HEK293 (cell line): ENCODE measurements around the gene GPM6B.
A peak's percentile ranks its signal among the peaks of the same experiment; 100 is the strongest.

Experiments
- GLIS2 ChIP-seq: fragments of 450-650 bp; formaldehyde crosslinking; IDR thresholded peaks from 2 replicates; pipeline ENCODE4 v1.5.1; 2016; ENCODE audit warnings: missing biosample characterization, missing genetic modification characterization
- KLF17 ChIP-seq: fragments of 450-650 bp; formaldehyde crosslinking; IDR thresholded peaks from 2 replicates; pipeline ENCODE4 v1.5.1; 2016; ENCODE audit warnings: missing biosample characterization, missing genetic modification characterization
- KLF8 ChIP-seq: fragments of 450-650 bp; formaldehyde crosslinking; IDR thresholded peaks from 2 replicates; pipeline ENCODE4 v1.5.1; 2016; ENCODE audit warnings: missing biosample characterization, missing genetic modification characterization
- PRDM2 ChIP-seq: fragments of 450-650 bp; formaldehyde crosslinking; IDR thresholded peaks from 2 replicates; pipeline ENCODE4 v1.5.1; 2016; ENCODE audit warnings: missing biosample characterization, missing genetic modification characterization, borderline replicate concordance
- PRDM4 ChIP-seq: fragments of 450-650 bp; formaldehyde crosslinking; IDR thresholded peaks from 2 replicates; pipeline ENCODE4 v1.5.1; 2017; ENCODE audit warnings: missing biosample characterization, missing genetic modification characterization
- REPIN1 ChIP-seq: fragments of 450-650 bp; formaldehyde crosslinking; IDR thresholded peaks from 2 replicates; pipeline ENCODE4 v1.5.1; 2017; ENCODE audit warnings: missing biosample characterization, missing genetic modification characterization, low read depth
- SCRT1 ChIP-seq: fragments of 450-650 bp; formaldehyde crosslinking; IDR thresholded peaks from 2 replicates; pipeline ENCODE4 v1.5.1; 2016; ENCODE audit warnings: missing biosample characterization, missing genetic modification characterization, borderline replicate concordance
- TRIM28 ChIP-seq: IDR thresholded peaks from 2 replicates; pipeline ENCODE4 v1.6.1; 2011; ENCODE audit warnings: low read length, control low read depth, borderline replicate concordance
- TSHZ1 ChIP-seq: fragments of 450-650 bp; formaldehyde crosslinking; IDR thresholded peaks from 2 replicates; pipeline ENCODE4 v1.5.1; 2016; ENCODE audit warnings: missing biosample characterization, missing genetic modification characterization, borderline replicate concordance
- ZBTB11 ChIP-seq: fragments of 450-650 bp; formaldehyde crosslinking; conservative IDR thresholded peaks from 2 replicates; pipeline ENCODE4 v1.5.1; 2016; ENCODE audit warnings: low read depth, missing biosample characterization, missing genetic modification characterization
- ZBTB7A ChIP-seq: fragments of 450-650 bp; formaldehyde crosslinking; IDR thresholded peaks from 2 replicates; pipeline ENCODE4 v1.5.1; 2016; ENCODE audit warnings: low read depth, missing biosample characterization, missing genetic modification characterization
- ZFP3 ChIP-seq: fragments of 450-650 bp; formaldehyde crosslinking; IDR thresholded peaks from 2 replicates; pipeline ENCODE4 v1.5.1; 2016; ENCODE audit warnings: low read depth, missing biosample characterization, missing genetic modification characterization
- ZFP37 ChIP-seq: fragments of 450-650 bp; formaldehyde crosslinking; IDR thresholded peaks from 2 replicates; pipeline ENCODE4 v1.5.1; 2016; ENCODE audit warnings: missing biosample characterization, missing genetic modification characterization
- ZNF280C ChIP-seq: fragments of 450-650 bp; formaldehyde crosslinking; IDR thresholded peaks from 2 replicates; pipeline ENCODE4 v1.5.1; 2016; ENCODE audit warnings: missing biosample characterization, missing genetic modification characterization
- ZNF544 ChIP-seq: fragments of 450-650 bp; formaldehyde crosslinking; IDR thresholded peaks from 2 replicates; pipeline ENCODE4 v1.5.0; 2017; ENCODE audit warnings: missing biosample characterization, missing genetic modification characterization
- ZNF549 ChIP-seq: fragments of 450-650 bp; IDR thresholded peaks from 2 replicates; pipeline ENCODE4 v1.5.1; 2018; ENCODE audit warnings: missing biosample characterization, missing genetic modification characterization, mild to moderate bottlenecking, inconsistent platforms, moderate library complexity
- ZNF561 ChIP-seq: fragments of 450-650 bp; IDR thresholded peaks from 2 replicates; pipeline ENCODE4 v1.5.1; 2018; ENCODE audit warnings: missing biosample characterization, missing genetic modification characterization, borderline replicate concordance
- ZNF664 ChIP-seq: fragments of 450-650 bp; formaldehyde crosslinking; IDR thresholded peaks from 2 replicates; pipeline ENCODE4 v1.5.1; 2016; ENCODE audit warnings: missing biosample characterization, missing genetic modification characterization
- ZNF791 ChIP-seq: fragments of 450-650 bp; formaldehyde crosslinking; IDR thresholded peaks from 2 replicates; pipeline ENCODE4 v1.5.1; 2016; ENCODE audit warnings: missing biosample characterization, missing genetic modification characterization

Gene GPM6B

GRCh38 chrX:13734278-13735172 lies 82.4 kb downstream of the GPM6B start, which contains the start of the genes OFD1 and TRAPPC2 (continued):
- TF ChIP-seq ZNF544 (tag by site-specific recombination) = no peak
- peak; percentile 91 for TF ChIP-seq SCRT1 (tag by site-specific recombination)
- TF ChIP-seq TSHZ1 (tag by site-specific recombination) = no peak
- TF ChIP-seq ZNF280C (tag by site-specific recombination) = no peak
- TF ChIP-seq ZNF549 (tag by site-specific recombination) = no peak
- TF ChIP-seq ZFP3 (tag by site-specific recombination) = no peak
- TF ChIP-seq GLIS2 (tag by site-specific recombination) = peak; percentile 59; the same call in 1 of the 2 replicates
- TF ChIP-seq ZNF561 (tag by site-specific recombination) = peak; percentile 32
- TF ChIP-seq ZFP37 (tag by site-specific recombination) = peak; percentile 43; the same call in 1 of the 2 replicates
- TF ChIP-seq REPIN1 (tag by site-specific recombination) = no peak
- TF ChIP-seq ZNF791 (tag by site-specific recombination) = no peak
- TF ChIP-seq KLF17 (tag by site-specific recombination) = peak; percentile 71
- TF ChIP-seq PRDM2 = no peak
- peak; percentile 96 for TF ChIP-seq ZBTB11 (tag by site-specific recombination)
- 0 out of 2 replicates have a peak, but pooled peaks have one; percentile 41 for TF ChIP-seq ZBTB7A (tag by site-specific recombination)
- TF ChIP-seq PRDM4 (tag by site-specific recombination) = peak; percentile 41; the same call in 1 of the 2 replicates
- peak; percentile 81 for TF ChIP-seq KLF8 (tag by site-specific recombination)
- peak; percentile 89 for TF ChIP-seq TRIM28
- TF ChIP-seq ZNF664 (tag by site-specific recombination) = no peak; the same call in 1 of the 2 replicates
